Stimulated activated CD4-positive, alpha-beta T cell treated with anti-CD3 and anti-CD28 coated beads, Interleukin-15, amount 100 ng/mL, for 24 hours (primary cell): ENCODE measurements around the gene DPM3.
"Not testable (repeated sequence)": the region's sequence is repeated elsewhere in the genome, so short reads cannot be mapped to it uniquely, and the experiment has no call there.

Experiments
- DNase-seq: peaks from one replicate; pipeline ENCODE4 v3.0.0-alpha.2; 2020

The DPM3 gene

GRCh38 chr1:155175281-155175926, 35.1 kb upstream of the DPM3 start:
- no peak for DNase-seq

DNA sequence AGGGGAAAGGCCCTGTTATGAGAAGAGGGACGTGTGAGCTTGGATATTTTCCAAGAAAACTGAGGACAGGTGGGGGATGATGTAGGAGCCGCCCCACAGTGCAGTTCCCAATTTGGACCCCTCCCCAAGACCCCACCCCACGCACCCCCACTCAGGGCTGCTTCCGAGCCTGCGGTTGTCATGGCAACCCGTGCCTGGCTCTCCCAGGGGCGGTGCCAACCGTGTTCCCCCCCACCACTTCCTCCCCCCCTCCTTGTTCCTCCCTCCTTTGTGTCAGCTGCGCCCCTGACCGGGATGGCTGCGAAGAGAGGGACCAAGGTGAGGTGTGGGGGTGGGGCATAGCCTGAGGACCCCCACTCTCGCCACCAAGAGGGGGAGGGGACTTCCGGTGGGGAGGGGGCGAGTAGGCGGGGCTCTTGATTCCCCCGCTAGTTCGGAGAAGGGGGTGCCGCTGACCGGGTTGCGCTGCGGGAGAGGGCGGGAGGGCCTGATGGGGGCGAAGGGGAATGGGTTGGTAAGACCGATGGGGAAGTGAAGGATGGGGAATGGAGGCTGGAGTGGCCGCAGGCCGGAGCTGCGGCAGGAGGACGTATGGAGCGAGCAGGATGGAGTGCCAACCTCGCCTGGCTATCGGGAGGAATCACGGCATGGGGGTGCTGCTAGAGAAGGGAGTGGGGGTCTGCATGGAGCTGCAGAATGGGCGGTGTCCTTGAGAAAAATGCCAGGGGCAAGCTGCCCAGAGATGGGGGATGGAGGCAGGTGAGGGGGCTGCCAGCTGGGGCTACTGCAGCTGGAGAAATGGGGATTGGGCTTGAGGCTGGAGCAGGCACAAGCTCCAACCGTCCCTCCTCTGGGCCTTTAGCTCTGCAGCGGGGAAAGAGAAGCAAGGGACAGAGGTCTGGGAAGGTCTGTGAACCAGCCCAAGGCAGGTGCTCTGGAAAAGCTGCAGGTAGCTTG, 34.3 kb upstream of the DPM3 start:
- DNase-seq, result peak; percentile 72

DNA sequence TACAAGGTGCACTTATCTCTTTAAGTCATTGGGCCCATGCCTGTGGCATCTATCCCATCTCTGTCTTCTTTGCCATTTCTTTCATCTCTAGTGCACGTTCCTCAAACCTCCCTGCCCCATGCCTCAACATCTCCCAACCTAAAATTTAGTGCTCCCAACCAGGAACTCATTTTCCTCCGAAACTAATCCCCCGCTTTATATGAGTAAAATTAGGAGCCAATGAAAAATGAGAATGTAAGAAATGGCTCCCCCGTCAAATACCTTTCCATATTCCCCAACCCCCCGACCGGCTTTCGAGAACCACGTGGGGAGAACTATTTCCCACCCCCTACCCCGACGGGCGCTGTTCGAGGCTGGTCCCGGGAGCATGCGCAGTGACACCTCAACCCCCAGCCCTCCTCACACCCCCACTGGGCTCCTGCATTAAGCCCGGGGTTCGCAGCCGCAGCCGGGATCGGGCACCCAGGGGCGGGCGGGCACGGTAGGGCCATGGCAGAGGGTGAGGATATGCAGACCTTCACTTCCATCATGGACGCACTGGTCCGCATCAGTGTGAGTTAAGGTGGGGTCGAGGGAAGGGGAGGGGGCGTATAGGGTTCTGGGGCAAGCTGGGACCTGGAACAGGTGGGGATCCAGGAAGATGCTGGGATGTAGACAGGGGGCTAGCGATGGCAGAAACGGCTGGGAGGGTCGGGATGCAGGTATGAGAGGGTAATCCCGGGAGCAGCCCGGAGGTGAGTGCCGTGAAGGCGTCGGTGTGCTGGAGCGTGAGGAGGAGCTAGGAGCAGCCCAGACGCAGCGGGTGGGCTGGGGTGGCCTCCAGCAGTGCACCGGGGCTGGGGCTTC, 33.4 kb upstream of the DPM3 start, which contains the start of gene TRIM46:
TSS of gene TRIM46 (plus strand) at position 372 of the 846 bp plus-strand sequence. CDS start at position 490, 118 bp downstream.
- DNase-seq, result peak; percentile 87

DNA sequence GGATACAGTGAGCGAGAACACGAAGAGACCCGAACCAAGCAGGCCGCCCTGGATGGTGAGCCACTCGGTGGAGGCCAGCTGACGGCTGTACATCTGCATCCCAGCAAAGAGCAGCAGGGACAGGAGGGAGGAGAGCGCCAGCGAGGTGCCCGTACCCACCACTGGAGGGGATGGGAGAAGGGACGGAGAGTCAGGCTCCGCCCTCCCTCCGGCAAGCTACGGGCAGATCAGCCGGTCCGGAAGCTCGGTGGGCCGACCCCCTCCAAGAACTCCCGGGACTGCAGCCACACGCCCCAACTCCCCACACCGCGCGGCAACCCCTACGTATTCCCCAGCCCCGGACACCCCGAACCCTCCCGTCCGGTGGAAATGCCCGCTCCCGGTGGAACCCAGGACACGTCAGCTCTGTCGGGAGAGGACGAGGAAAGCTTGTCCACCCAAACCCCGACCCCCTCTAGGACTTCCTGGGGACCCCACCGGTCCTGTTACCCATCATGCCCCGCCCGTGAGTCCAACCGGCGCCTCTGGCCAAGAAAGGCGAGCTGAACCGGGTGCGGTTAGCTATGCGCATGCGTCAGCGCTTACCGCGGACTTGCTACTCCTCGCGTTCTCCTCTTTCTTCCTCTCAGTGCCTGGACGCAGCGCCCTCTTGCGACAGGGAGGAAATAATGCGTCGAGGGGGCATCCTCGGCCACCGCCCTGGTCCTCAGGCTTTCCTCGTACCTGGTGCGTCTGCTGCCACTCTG, 32.6 kb upstream of the DPM3 start, which contains the start of gene KRTCAP2:
TSS of gene KRTCAP2 (minus strand) at position 573 of the 746 bp plus-strand sequence. CDS start at position 493, 80 bp downstream.
- DNase-seq, result peak; percentile 97

GRCh38 chr1:155171836-155172731, 31.8 kb upstream of the DPM3 start:
- no peak for DNase-seq

- no peak for DNase-seq
These were observed 30.5 kb upstream of the DPM3 start for GRCh38 chr1:155170806-155171205.

- DNase-seq, result no peak
These were observed 29.9 kb upstream of the DPM3 start for GRCh38 chr1:155170101-155170785.

DNA sequence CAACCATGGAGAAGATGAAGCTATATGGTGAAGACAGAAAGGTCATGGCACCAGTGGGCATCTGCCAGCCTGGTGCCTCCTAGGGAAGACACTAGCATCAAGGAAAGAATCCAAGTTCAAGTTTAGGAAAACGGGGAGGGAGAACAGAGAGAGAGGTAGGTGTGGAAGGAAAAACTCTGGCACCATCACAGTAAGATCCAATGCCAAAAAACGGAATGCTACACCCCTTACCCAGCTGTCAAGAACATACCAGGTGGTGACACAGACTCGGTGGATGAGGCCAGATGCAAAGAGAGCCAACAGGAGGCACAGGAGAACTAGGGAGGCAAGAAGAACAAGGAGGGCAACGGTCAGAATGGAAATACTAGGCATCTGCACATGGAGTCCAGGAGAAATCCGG, 29.2 kb upstream of the DPM3 start:
- DNase-seq, result no peak

DNA sequence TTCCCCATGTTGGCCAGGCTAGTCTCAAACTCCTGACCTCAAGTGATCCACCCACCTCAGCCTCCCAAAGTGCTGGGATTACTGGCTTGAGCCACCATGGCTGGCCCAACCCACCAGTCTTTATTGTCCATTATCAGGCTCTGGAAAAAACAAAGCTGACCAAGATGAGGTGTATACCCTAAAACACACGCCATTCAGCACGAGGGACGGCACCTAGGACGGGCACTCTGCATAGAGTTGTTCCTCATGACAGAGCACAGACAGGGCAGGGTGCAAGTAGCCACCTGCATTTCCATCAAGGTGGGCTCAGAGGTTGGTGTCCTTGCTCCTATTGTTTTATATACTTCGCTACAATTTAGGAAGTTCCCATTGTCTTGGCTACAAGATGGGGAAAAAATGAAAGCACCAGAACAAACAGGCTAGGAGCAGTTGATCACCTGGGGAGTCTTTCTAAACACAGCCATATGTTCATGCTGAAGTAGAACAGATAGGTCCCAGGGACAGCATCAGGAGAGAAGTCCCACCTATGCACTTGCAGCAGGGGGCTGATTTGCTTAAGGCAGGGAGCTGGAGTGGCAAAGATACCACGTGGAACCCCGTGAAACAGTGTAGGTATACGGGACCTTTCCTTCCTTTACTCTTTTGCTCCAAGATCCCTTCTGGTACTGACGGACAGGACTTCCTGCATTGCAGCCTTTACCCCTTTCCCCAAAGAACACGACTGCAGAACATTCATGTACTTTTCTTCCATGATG, 28.3 kb upstream of the DPM3 start:
- DNase-seq, result no peak

- not testable (repeated sequence) for DNase-seq
These were observed 27.7 kb upstream of the DPM3 start for GRCh38 chr1:155168105-155168445.

- DNase-seq, result peak; percentile 91
These were observed 27.1 kb upstream of the DPM3 start for GRCh38 chr1:155167166-155168104.

DNA sequence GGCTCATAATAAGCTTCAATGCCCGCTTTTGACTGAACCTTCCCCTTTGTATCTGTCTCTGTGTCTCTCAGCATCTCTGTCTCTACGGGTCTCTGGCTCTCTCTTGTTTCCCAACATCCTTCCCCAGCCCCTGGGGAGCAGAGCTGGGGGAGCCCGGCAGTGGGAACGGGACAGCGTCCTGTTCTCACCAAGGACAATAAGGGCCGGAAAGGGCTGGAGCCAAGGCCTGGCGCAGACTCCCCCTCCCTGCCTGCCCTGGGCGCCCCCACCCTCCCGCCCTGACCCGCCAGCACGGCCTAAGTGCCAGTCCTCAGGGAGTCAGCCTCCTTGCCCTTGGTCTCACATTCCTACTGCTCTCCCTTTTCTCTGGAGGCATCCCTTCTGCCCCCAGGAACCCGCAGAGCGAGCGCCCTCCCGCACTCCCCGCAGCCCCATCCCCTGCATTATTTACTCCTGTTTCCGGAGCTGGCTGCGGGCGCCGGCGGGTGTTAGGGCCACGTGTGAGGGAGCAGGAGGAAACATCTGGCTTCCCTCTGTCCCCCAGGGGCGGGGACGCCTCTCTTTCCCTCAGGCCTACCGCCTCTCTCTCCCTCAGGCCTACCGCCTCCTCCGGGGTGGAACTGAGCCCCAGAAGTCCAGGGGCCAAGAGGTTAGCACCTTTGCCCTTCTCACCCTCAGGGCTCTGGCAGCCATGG, 26.3 kb upstream of the DPM3 start:
- no peak for DNase-seq

- DNase-seq, result no peak
These were observed 25.7 kb upstream of the DPM3 start for GRCh38 chr1:155166051-155166470.

- not testable (repeated sequence) for DNase-seq
These were observed 24.3 kb upstream of the DPM3 start for GRCh38 chr1:155164625-155165024.

DNA sequence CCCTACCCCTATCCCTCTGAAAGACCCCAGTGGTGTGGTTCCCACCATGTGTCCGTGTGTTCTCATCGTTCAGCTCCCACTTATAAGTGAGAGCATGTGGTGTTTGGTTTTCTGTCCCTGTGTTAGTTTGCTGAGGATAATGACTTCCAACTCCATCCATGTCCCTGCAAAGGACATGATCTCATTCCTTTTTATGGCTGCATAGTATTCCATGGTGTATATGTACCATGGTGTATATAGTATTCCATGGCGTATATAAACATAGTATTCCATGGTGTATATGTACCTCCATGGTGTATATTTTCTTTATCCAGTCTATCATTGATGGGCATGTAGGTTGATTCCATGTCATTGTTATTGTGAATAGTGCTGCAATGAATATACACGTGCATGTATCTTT, 23.5 kb upstream of the DPM3 start:
- not testable (repeated sequence) for DNase-seq

DNA sequence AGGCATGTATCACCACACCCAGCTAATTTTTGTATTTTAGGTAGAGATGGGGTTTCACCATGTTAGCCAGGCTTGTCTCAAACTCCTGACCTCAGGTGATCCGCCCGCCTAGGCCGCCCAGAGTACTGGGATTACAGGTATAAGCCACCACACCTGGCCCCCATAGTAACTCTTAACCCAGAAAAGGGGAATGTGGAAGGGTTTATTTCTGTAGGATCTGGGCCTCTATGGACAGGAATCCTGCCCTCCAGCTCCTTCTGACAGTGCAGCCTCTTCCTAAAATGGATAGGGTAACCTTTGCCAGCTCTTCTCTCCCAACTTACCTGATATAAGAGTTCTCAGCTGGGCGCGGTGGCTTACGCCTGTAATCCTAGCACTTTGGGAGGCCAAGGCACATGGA, 22.3 kb upstream of the DPM3 start:
- not testable (repeated sequence) for DNase-seq

DNA sequence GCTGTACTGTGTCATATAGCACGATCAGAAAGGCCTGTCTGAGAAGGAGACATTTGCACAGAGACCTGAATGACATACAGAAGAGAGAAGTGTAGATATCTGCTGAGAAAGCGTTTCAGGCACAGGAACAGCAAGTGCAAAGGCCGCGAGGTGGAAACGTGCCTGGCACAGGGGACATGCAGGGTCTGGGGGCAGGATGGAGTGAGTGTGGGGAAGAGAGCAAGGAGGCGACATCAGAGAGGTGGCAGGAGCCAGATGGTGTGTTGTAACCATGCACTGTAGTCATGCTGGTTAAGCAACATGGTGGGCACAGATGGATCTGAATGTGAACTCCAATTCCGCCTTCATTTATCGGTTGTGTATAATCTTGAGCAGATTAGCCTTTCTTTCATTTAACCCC, 19.8 kb upstream of the DPM3 start:
- DNase-seq, result no peak

- no peak for DNase-seq
These were observed 18.7 kb upstream of the DPM3 start for GRCh38 chr1:155158991-155159390.
